Measurements from ENCODE around the gene PAPOLA.

DNA sequence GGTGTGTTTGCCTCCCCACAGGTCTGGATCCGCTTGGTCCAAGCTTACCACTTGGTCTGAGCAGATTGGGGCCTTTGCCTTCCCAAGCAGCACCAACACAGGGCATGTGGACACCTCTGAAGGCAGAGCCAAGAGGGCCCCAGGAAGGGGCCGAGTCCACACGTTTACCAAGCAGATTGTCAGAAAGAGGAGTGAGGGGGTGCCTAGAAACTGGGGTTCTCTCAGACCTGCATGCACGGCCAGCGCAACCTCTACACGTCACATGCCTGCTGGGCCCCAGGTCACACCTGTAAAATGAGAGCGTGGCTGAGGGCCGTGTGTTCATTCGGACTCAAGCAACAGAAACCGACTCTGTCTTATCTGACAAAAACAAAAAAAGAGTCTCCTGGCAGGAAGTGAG is 96.9 kb downstream of the PAPOLA start:
- TF ChIP-seq, protein P1, sequence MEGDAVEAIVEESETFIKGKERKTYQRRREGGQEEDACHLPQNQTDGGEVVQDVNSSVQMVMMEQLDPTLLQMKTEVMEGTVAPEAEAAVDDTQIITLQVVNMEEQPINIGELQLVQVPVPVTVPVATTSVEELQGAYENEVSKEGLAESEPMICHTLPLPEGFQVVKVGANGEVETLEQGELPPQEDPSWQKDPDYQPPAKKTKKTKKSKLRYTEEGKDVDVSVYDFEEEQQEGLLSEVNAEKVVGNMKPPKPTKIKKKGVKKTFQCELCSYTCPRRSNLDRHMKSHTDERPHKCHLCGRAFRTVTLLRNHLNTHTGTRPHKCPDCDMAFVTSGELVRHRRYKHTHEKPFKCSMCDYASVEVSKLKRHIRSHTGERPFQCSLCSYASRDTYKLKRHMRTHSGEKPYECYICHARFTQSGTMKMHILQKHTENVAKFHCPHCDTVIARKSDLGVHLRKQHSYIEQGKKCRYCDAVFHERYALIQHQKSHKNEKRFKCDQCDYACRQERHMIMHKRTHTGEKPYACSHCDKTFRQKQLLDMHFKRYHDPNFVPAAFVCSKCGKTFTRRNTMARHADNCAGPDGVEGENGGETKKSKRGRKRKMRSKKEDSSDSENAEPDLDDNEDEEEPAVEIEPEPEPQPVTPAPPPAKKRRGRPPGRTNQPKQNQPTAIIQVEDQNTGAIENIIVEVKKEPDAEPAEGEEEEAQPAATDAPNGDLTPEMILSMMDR (conservative IDR thresholded peaks at IDR 0.05 in 1 of 2, IDR thresholded peaks at IDR 0.05 in 1 of 2; ENCODE audit: extremely low read depth in 1 of 2, insufficient read depth in 1 of 2, low read depth in 1 of 2, low read length in 2 of 2) = no peak
- no peak for TF ChIP-seq EZH2 (IDR thresholded peaks at IDR 0.05; ENCODE audit: borderline replicate concordance, low read length)

Data from mammary epithelial cell (primary cell).